GM18511 (cell line): ENCODE measurements around the gene LMBR1.
"Not testable (repeated sequence)": the region's sequence is repeated elsewhere in the genome, so short reads cannot be mapped to it uniquely, and the experiment has no call there.

ENCODE experiments used
- ATAC-seq: cut with Tn5 transposase; IDR thresholded peaks from one replicate; pipeline ENCODE4 v1.9.1; 2021; ENCODE audit warnings: mild to moderate bottlenecking, moderate library complexity; ENCODE audit not compliant: unreplicated experiment

LMBR1 gene

DNA sequence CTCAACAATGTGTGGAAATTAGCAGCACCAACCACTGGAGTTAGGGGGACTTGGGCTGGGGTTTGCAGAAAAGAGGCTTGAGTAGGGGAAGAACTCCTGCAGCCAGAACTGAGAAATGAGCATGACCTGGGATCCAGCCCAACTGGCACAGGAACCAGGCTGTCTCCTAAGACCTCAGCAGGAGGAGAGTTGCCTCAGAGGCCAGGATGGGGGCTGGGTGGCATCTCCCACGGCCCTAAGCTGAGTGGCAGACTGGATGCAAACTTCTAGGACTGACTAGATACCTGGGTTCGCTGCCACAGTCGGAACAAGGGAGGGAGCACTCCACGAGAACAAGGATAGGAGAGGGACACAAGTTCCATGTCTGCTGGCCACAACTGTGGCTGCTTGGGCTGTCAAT lies 189.8 kb downstream of the LMBR1 start:
- ATAC-seq: no peak

DNA sequence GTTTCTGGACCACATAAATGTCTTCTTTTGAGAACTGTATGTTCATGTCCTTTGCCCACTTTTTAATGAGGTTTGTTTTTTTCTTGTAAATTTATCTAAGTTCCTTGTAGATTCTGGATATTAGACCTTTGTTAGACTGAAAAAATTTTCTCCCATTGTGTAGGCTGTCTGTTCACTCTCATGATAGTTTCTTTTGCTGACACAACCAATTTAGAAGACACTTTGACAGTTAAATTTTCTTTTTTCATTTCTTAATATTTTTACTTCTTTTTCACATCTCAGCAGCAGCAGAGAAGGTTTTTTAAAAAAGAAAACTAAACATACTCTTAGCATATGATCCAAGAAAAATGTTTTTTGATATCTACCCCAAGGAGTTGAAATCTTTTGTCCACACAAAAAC lies 190.6 kb downstream of the LMBR1 start:
- no peak for ATAC-seq

DNA sequence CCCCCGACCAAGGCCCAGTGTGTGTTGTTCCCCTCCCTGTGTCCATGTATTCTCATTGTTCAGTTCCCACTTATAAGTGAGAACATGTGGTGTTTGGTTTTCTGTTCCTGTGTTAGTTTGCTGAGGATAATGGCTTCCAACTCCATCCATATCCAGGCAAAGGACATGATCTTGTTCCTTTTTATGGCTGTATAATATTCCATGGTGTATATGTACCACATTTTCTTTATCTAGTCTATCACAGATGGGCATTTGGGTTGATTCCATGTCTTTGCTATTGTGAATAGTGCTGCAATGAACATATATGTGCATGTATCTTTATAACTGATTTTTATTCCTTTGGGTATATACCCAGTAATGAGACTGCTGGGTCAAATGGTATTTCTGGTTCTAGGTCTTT lies 191.2 kb downstream of the LMBR1 start:
- not testable (repeated sequence) for ATAC-seq

DNA sequence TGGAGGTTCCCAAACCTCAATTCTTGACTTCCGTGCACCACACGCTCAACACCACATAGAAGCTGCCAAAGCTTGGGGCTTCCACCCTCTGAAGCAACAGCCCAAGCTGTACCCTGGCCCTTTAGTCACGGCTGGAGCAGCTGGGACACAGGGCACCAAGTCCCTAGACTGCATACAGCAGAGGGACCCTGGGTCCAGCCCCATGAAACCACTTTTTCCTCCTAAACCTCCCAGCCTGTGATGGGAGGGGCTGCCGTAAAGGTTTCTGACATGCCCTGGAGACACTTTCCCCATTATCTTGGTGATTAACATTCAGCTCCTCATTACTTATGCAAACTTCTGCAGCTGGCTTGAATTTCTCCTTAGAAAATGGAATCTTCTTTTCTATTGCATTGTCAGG lies 194.5 kb downstream of the LMBR1 start:
- ATAC-seq: not testable (repeated sequence)

DNA sequence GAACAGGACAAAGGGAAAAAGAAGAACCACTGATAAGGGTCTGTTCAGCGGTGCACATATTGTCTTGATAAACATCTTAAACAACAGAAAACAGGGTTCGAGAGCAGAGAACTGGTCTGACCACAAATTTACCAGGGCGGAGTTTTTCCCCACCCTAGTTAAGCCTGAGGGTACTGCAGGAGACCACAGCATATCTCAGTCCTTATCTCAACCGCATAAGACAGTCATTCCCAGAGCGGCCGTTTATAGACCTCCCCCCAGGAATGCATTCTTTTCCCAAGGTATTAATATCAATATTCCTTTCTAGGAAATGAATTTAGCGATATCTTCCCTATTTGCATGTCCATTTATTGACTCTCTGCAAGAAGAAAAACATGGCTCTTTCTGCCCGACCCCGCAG lies 195.7 kb downstream of the LMBR1 start:
- ATAC-seq: not testable (repeated sequence)

- no peak for ATAC-seq
Observed at GRCh38 chr7:156693627-156694026, 199.4 kb downstream of the LMBR1 start.

DNA sequence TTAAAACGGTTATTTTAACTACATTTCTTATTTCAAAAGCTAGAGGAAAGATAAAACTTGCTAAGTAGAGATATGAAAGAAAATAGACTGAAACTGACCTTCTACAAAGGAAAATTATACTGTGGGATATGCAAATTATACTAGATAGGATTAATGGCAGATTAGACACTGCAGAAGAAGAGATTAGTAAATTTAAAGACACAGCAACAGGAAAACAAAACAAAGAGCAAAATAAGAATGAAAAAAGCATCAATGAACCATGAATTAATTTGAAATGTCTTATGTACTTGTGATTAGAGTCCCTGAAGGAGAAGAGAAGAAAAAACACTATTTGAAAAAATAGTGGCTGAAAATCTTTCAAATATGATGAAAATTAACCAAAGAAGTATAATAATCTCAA lies 200.1 kb downstream of the LMBR1 start:
- no peak for ATAC-seq

DNA sequence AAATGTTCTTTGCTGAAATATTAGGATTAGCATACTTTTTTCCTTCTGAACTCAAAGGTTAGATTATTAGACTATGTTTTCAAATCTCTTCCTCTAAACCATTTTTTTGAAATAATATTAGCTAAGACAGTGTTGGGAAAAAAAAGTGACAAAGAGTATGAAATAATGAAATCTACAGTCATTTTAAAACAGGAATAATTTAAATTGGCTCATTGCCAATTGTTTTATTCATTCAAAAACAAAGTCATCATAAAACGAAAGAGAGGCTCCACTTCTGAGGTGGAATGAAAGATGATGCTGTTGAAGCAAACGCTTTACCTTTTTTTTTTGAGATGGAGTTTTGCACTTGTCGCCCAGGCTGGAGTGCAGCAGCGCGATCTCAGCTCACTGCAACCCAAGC lies 201.2 kb downstream of the LMBR1 start:
- ATAC-seq: no peak

- ATAC-seq: no peak
Observed at GRCh38 chr7:156684661-156685060, 208.3 kb downstream of the LMBR1 start.

DNA sequence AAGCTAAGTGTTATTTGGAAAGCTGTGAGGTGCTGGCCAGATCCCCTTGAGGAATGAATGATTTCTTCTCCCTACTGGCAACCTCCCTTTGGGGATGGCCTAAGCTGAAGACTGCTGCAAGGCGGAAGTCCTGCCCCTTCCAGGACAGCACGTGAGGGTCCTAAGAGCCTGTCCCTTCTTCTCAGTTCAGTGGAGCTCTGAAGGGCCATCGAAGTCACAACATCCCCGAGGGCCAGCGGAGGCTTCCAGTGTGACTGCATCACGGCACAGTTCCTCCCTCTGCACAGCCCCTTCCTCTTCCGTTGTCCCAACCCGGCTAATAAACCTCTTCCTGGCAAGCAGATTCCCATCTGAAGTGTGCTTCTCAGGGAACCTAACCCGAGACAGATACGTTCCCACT lies 208.7 kb downstream of the LMBR1 start:
- no peak for ATAC-seq

GRCh38 chr7:156682928-156683327 lies 210.1 kb downstream of the LMBR1 start:
- ATAC-seq: no peak

DNA sequence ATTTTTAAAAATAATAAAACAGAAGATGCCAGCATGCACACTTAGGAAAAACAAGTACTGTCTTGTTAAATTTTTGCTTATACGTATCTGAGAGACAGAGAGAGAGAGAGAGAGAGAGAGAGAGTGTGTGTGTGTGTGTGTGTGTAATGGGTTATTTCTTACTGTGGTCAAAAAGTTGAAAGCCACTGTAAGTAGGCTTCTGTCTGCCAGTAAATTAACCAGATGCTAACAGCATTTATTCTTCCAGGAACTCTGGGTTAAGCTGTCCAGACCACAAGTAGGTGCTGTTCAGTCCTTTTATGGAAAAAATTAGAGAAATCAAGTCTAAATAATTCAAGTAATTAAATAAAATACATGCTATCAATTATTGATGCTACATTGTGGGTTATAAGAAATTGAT lies 212.7 kb downstream of the LMBR1 start:
- no peak for ATAC-seq

DNA sequence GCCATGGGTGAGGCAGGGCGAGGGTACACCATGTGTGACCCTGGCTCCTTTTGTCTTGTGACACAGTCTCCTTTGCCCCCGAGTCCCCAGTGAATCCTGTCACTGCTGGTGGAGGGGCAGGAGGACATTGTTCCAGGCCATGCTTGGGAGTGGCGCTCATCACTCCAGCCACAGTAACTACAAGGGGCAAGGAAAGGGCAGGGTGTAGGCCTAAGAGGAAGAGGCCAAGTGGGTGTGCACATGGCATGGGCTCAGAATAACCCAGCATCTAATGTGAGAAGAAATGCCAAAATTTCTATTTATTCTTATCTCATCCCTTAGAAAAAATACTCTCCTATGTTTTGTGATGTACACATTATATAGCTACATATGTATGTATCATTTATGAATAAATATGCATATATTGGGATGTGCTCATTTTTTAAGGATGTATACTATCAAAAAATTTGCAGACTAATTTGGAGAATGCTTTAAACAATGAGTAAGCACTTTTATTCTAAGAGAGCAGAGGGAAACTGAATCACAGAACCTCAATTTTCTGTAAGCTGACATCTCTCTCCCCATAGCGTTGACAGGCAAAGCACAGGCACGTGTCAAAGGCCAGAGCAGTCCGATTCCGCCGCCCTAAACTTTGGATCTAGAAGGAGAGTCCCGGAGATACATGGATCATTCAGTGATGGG lies 215.5 kb downstream of the LMBR1 start:
- no peak for ATAC-seq

- no peak for ATAC-seq
Observed at GRCh38 chr7:156676263-156676662, 216.7 kb downstream of the LMBR1 start.

- ATAC-seq: no peak
Observed at GRCh38 chr7:156675721-156676120, 217.3 kb downstream of the LMBR1 start.

DNA sequence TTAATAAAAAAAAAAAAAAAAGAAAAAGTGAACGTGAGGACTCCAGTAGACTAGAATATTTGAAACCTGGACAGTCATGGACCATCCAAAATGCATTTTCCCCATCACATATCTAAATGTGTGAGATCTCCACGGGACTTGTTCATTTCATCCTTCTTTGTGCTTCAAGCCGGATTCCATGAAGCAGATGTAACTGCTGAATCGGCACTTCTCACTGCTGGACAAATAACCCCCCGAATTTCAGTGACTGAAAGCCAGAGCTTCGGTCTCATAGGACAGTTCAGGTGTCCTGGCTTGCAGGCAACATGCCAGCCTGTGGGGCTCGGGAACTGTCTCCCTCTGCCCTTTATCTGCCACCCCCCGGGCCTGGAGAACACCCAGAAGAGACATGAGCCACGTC lies 219.1 kb downstream of the LMBR1 start:
- no peak for ATAC-seq

GRCh38 chr7:156673454-156673853 lies 219.5 kb downstream of the LMBR1 start:
- ATAC-seq: no peak

GRCh38 chr7:156669035-156669828 lies 223.8 kb downstream of the LMBR1 start:
- no peak for ATAC-seq

DNA sequence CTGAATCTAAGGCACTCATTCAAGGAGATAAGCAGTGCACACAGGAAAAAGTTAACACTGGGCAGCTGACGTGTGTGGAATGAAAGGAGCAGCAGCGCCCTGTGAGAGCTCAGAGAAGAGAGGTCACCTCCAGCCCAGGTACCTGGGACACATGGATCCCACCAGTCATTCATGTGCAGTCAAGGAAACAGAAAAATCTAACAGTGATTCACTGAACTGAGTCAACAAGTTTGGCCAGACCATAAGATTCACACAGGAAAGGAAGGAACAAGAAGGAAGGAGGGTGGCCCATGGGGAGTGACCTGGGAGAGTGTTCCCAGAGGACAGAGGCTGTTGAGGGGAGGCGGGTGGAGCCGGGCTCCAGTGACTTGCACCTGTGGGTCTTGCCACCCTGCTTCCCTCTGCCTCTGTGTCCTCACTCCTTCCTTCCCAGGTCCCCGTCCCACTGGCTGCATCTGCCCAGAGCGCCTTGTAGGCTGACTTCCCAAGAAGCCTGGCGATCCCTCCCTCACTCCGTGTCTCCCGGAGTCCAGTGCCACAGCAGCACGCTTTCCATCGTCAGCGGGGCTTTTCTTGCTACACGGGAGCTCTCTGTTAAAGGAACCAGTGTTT lies 224.7 kb downstream of the LMBR1 start:
- ATAC-seq: no peak

GRCh38 chr7:156667110-156667426 lies 225.9 kb downstream of the LMBR1 start:
- ATAC-seq: no peak

DNA sequence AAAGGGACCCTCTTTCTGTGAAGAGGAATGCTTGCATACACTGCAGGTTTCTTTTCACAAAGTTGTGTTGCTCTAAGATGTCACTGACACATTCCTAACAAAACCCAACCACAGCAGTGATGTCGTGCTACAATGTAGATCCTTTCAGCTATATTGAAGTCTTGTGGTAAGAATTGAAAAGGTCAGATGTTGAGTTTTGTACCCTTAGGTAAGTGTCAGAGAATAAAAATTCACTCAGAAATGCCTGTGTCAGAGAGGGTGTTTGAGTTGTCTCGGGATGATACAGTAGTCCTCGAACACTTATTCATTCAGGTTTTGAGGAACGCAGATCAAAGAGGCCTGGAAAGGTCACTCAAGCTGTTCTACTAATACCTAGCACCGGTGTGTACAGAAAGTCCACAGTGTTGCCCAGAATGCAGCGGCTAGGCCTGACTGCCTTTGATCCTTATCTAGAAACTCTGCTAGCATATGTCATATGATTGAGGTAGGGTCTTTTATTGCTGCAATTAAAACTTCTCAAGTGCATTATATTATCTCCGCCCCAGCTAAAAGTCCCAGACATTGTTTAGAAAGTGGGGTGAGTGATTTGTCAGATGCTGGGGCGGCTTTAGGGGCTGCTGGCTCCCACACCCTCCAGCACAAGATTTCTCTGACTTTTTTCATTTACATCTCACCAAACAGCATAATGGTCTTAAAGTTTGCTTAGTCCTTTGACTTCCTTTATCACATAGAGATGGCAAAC lies 226.4 kb downstream of the LMBR1 start:
- ATAC-seq: no peak

- no peak for ATAC-seq
Observed at GRCh38 chr7:156665101-156665500, 227.9 kb downstream of the LMBR1 start.
